ENCODE data around the gene SOX5. TPM values are rescaled to one million over a fixed set of nuclear protein-coding genes. Genes with fewer than 3 reads are reported as not detected.
"Not testable (repeated sequence)": the region's sequence is repeated elsewhere in the genome, so short reads cannot be mapped to it uniquely, and the experiment has no call there.

SOX5 gene
- polyA plus RNA-seq, 3 donors = 5.1 to 7.5 (median 7.3) TPM

- DNase-seq (ENCODE audit: low read depth in 3 of 3, low spot score in 2 of 3) = not testable (repeated sequence)
Observed at GRCh38 chr12:23519444-23519843, 430.0 kb downstream of the SOX5 start.

GRCh38 chr12:23515785-23516184, 433.7 kb downstream of the SOX5 start:
- DNase-seq (ENCODE audit: low read depth in 3 of 3, low spot score in 2 of 3) = not testable (repeated sequence)

- DNase-seq (ENCODE audit: low read depth in 3 of 3, low spot score in 2 of 3) = no peak
Observed at GRCh38 chr12:23510484-23510883, 439.0 kb downstream of the SOX5 start.

- DNase-seq (ENCODE audit: low read depth in 3 of 3, low spot score in 2 of 3) = not testable (repeated sequence)
Observed at GRCh38 chr12:23509832-23510231, 439.6 kb downstream of the SOX5 start.

- DNase-seq (ENCODE audit: low read depth in 3 of 3, low spot score in 2 of 3) = not testable (repeated sequence)
Observed at GRCh38 chr12:23507785-23508184, 441.7 kb downstream of the SOX5 start.

GRCh38 chr12:23505736-23506135, 443.7 kb downstream of the SOX5 start:
- DNase-seq (ENCODE audit: low read depth in 3 of 3, low spot score in 2 of 3) = not testable (repeated sequence)

- DNase-seq (ENCODE audit: low read depth in 3 of 3, low spot score in 2 of 3) = no peak
Observed at GRCh38 chr12:23504641-23505399, 444.6 kb downstream of the SOX5 start.

GRCh38 chr12:23504043-23504442, 445.4 kb downstream of the SOX5 start:
- no peak for DNase-seq (ENCODE audit: low read depth in 3 of 3, low spot score in 2 of 3)

- DNase-seq (ENCODE audit: low read depth in 3 of 3, low spot score in 2 of 3) = no peak
Observed at GRCh38 chr12:23503544-23503943, 445.9 kb downstream of the SOX5 start.

- no peak for DNase-seq (ENCODE audit: low read depth in 3 of 3, low spot score in 2 of 3)
Observed at GRCh38 chr12:23502259-23502658, 447.2 kb downstream of the SOX5 start.

GRCh38 chr12:23495472-23495871, 454.0 kb downstream of the SOX5 start:
- no peak for DNase-seq (ENCODE audit: low read depth in 3 of 3, low spot score in 2 of 3)

GRCh38 chr12:23493672-23494071, 455.8 kb downstream of the SOX5 start:
- no peak for DNase-seq (ENCODE audit: low read depth in 3 of 3, low spot score in 2 of 3)

- not testable (repeated sequence) for DNase-seq (ENCODE audit: low read depth in 3 of 3, low spot score in 2 of 3)
Observed at GRCh38 chr12:23491029-23491428, 458.4 kb downstream of the SOX5 start.

- DNase-seq (ENCODE audit: low read depth in 3 of 3, low spot score in 2 of 3) = no peak
Observed at GRCh38 chr12:23488130-23488529, 461.3 kb downstream of the SOX5 start.

GRCh38 chr12:23484238-23484637, 465.2 kb downstream of the SOX5 start:
- DNase-seq (ENCODE audit: low read depth in 3 of 3, low spot score in 2 of 3) = no peak

- DNase-seq (ENCODE audit: low read depth in 3 of 3, low spot score in 2 of 3) = no peak
Observed at GRCh38 chr12:23482571-23482970, 466.9 kb downstream of the SOX5 start.

Data from right renal cortex interstitium (tissue), 3 donors.